Esophagus squamous epithelium (tissue), 5 donors: Measurements from ENCODE around the gene CTNNAL1. TPM values are rescaled to one million over a fixed set of nuclear protein-coding genes. Genes with fewer than 3 reads are reported as not detected.
A peak's percentile ranks its signal among the peaks of the same experiment; 100 is the strongest.
"Not testable (repeated sequence)": the region's sequence is repeated elsewhere in the genome, so short reads cannot be mapped to it uniquely, and the experiment has no call there.

ENCODE experiments used
- DNase-seq: peaks from one replicate; lab custom pipeline; 2025; lab: John Stamatoyannopoulos, UW
- H3K27ac ChIP-seq, 4 donors: fragments of 200-600 bp; sonication (generic); one replicate each; pipeline ENCODE4 v1.5.1; 2016 to 2019; ENCODE audit warnings: mild to moderate bottlenecking in 1 of 4
- H3K27me3 ChIP-seq, 4 donors: fragments of 200-600 bp; sonication (generic); 1 replicate in 3 of 4; 2 replicates in 1 of 4; pipeline versions ENCODE4 v1.5.1 to v1.6.0; 2017 to 2021; ENCODE audit warnings: antibody characterized with exemption in 1 of 4
- H3K36me3 ChIP-seq, 3 donors: fragments of 200-600 bp; sonication (generic); one replicate each; pipeline ENCODE4 v1.5.1; 2016 to 2019
- H3K4me1 ChIP-seq, 3 donors: fragments of 200-600 bp; sonication (generic); one replicate each; pipeline ENCODE4 v1.5.1; 2017 to 2019
- H3K4me3 ChIP-seq, 4 donors: fragments of 200-600 bp; sonication (generic); 1 replicate in 3 of 4; 2 replicates in 1 of 4; pipeline ENCODE4 v1.5.1; 2016 to 2019; ENCODE audit warnings: mild to moderate bottlenecking in 2 of 4, moderate library complexity in 1 of 4
- H3K9me3 ChIP-seq, 3 donors: fragments of 200-600 bp; sonication (generic); one replicate each; pipeline ENCODE4 v1.5.1; 2016 to 2019
- POLR2A ChIP-seq, 4 donors: fragments of 450-650 bp; IDR thresholded peaks; one replicate each; pipeline ENCODE4 v1.6.1; 2017; ENCODE audit warnings: antibody characterized with exemption in 4 of 4, mild to moderate bottlenecking in 4 of 4, moderate library complexity in 3 of 4
- WGBS, 2 donors: methylation state at CpG; one replicate each; pipeline ENCODE4 v1.1.5; 2018; 5-methylcytosine and 5-hydroxymethylcytosine counted together
- intact Hi-C: fragments of 100-400 bp; cut with DNase I; formaldehyde crosslinking; loops from one replicate; pipeline ENCODE4 v1.15.0; 2022
- total RNA-seq, 4 donors: library from RNA; depleted of rRNA; stranded (reverse); fragments of >200 nt; gene quantifications; one replicate each; pipeline ENCODE4 v1.1.0, GENCODE V29; 2016
- TF ChIP-seq, protein P1 (sequence below), 6 experiments: fragments of 450-650 bp in 4 of 6; fragments of 200-600 bp in 2 of 6; sonication (generic) in 2 of 6; IDR thresholded peaks; one replicate each; pipeline ENCODE4 v1.5.1; 2016 to 2019; ENCODE audit warnings: antibody characterized with exemption in 6 of 6, mild to moderate bottlenecking in 4 of 6, moderate library complexity in 4 of 6
- donor health status: DM: yes; HTN: yes; CAD: no.

The CTNNAL1 gene
- total RNA-seq, 4 donors from 2014 or later = 7.5 to 31.3 (median 15.7) TPM

DNA sequence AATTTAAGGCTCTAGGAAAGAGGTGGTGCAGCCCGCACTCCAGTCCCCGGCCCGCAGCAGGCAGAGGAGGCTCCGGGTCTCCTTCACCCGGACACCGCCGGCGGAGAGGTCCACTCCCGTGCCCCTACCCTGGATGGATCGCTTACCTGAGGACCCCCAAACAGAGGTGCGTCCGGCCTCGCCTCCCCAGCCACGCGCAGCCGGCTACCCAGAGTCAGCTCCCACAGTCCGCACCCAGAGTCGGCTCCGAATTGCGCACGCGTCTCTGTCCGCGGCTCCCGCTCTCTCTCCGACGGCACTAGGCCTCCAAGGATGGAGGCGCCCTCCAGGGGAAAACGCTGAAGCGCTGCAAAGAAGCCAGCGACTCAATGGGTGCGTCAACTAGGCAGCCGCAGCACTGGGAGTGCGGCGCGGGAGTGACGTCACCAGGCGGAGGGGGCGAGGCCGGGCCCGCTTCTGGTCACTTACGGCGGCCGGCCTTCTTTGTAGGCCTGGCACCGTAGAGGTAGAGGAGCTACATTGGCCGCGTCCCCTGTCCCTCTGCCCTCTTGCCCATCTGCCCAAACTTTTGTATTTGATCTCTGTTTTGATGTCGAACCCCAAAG is 79.5 kb downstream of the CTNNAL1 start, which contains the start of gene ELP1:
Gene ELP1 (minus strand): TSS at position 407 of the 605 bp plus-strand sequence. CDS start 2,978 bp downstream, outside the sequence.
- H3K27me3 ChIP-seq = no peaks in the 10 kb centered on the region
- TF ChIP-seq, protein P1, sequence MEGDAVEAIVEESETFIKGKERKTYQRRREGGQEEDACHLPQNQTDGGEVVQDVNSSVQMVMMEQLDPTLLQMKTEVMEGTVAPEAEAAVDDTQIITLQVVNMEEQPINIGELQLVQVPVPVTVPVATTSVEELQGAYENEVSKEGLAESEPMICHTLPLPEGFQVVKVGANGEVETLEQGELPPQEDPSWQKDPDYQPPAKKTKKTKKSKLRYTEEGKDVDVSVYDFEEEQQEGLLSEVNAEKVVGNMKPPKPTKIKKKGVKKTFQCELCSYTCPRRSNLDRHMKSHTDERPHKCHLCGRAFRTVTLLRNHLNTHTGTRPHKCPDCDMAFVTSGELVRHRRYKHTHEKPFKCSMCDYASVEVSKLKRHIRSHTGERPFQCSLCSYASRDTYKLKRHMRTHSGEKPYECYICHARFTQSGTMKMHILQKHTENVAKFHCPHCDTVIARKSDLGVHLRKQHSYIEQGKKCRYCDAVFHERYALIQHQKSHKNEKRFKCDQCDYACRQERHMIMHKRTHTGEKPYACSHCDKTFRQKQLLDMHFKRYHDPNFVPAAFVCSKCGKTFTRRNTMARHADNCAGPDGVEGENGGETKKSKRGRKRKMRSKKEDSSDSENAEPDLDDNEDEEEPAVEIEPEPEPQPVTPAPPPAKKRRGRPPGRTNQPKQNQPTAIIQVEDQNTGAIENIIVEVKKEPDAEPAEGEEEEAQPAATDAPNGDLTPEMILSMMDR (IDR thresholded peaks at IDR 0.05) = peak in 3 of 6 experiments; percentile 6 to 29 (median 11)
- peak in 3 of 4 donors; percentile 21 to 62 (median 32) for TF ChIP-seq POLR2A (IDR thresholded peaks at IDR 0.05)
- H3K27ac ChIP-seq = peak within 1 kb of the TSS; percentile 88 to 94 (median 90)
- DNase-seq = peak; percentile 53
- 0 to 5% methylated on average over 3 to 10 of the region's 48 CpGs for WGBS, 2 donors
- intact Hi-C loops = no loop called here
- no peaks in the 10 kb centered on the region for H3K9me3 ChIP-seq
- H3K36me3 ChIP-seq = peaks cover 0 to 45% (median 0%) of the 10 kb centered on the region in 3 donors
- H3K4me1 ChIP-seq = peaks cover 8 to 31% (median 21%) of the 10 kb centered on the region in 3 donors
- peak within 1 kb of the TSS; percentile 63 to 94 (median 78) for H3K4me3 ChIP-seq

DNA sequence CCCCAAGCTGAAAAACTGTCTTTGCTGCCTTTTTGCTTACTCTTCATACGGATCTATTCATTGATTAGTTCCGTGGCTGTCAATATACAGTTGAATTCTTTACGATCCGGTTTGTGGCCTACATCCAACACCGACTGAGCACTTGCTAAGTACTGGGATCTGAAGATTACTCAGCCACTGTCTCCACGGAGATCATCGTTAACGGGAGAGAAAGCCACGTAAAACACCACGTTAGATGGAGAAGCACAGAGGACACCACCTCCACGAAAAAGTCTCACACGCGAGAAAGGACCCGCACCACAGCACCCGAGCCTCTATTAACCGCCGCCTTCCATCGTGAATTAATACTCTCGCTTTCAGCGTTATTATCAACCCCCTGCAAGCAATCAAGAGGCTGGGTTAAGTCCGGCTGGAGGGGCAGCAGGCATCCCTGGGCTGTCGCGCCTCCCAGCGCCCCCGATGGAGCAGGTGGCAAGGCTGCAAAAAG is 80.0 kb downstream of the CTNNAL1 start:
- H3K27ac ChIP-seq = peak overlapping the region; percentile 88 to 94 (median 90)
- no peak for DNase-seq
- TF ChIP-seq, protein P1 (IDR thresholded peaks at IDR 0.05) = no peak
- TF ChIP-seq POLR2A (IDR thresholded peaks at IDR 0.05) = no peak
- H3K4me3 ChIP-seq = peak overlapping the region; percentile 63 to 94 (median 78)
- intact Hi-C loops = no loop called here
- peaks cover 0 to 45% (median 1%) of the 10 kb centered on the region in 3 donors for H3K36me3 ChIP-seq
- WGBS, 2 donors = 1% methylated on average over 15 to 20 of the region's 25 CpGs
- no peaks in the 10 kb centered on the region for H3K9me3 ChIP-seq
- no peaks in the 10 kb centered on the region for H3K27me3 ChIP-seq
- peaks cover 8 to 31% (median 21%) of the 10 kb centered on the region in 3 donors for H3K4me1 ChIP-seq

DNA sequence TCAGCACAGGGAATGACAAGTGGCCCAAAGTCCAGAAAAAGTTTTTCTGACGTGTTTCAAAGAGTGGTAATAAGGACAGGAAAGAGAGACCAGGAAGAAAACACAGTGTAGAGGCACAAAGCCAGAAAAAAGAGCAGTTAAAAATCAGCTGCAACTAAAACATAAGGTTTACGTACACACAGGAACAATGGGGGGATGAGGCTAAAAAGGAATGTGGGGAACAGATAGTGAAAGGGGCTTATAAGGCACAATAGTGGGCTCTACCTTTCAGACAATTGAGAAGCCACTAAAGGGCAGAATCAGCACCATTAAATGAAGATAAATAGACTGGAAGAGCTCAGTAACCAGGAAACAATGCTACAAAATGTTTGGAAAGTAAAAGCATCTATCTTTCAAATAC is 84.9 kb downstream of the CTNNAL1 start:
- no peak overlapping the region for H3K27ac ChIP-seq
- WGBS, 2 donors = 86 to 87% methylated on average over 2 of the region's 2 CpGs
- no peak for DNase-seq
- intact Hi-C loops = no loop called here
- no peak overlapping the region for H3K4me3 ChIP-seq
- no peak for TF ChIP-seq POLR2A (IDR thresholded peaks at IDR 0.05)
- TF ChIP-seq, protein P1 (IDR thresholded peaks at IDR 0.05) = no peak
- H3K4me1 ChIP-seq = peaks cover 8 to 17% (median 12%) of the 10 kb centered on the region in 3 donors
- no peaks in the 10 kb centered on the region for H3K9me3 ChIP-seq
- H3K36me3 ChIP-seq = peaks cover 5 to 76% (median 10%) of the 10 kb centered on the region in 3 donors
- H3K27me3 ChIP-seq = no peaks in the 10 kb centered on the region

DNA sequence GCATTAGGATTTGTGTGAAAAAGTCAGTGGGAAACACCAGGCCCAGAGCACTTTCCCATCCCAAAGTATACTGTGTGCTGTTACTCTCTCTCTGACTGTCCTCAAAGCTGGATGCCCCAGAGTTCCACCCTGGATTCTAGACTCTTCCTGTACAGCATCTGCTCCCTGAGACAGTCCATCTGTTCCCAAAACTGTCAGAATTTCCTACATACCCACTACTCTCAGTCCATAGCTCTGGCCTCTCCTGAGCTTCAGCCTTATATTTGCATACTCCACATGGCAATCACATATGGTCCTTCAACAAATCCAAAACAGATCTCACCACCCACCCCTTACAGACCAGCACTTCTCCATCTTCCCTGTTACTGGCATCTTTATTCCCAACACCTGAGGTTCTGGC is 88.8 kb downstream of the CTNNAL1 start:
- H3K27me3 ChIP-seq = no peaks in the 10 kb centered on the region
- intact Hi-C loops = no loop called here
- H3K4me1 ChIP-seq = no peaks in the 10 kb centered on the region
- TF ChIP-seq POLR2A (IDR thresholded peaks at IDR 0.05) = no peak
- TF ChIP-seq, protein P1 (IDR thresholded peaks at IDR 0.05) = no peak
- H3K4me3 ChIP-seq = no peak overlapping the region
- no peaks in the 10 kb centered on the region for H3K9me3 ChIP-seq
- H3K36me3 ChIP-seq = peaks cover 5 to 100% (median 23%) of the 10 kb centered on the region in 3 donors
- DNase-seq = no peak
- H3K27ac ChIP-seq = no peak overlapping the region

DNA sequence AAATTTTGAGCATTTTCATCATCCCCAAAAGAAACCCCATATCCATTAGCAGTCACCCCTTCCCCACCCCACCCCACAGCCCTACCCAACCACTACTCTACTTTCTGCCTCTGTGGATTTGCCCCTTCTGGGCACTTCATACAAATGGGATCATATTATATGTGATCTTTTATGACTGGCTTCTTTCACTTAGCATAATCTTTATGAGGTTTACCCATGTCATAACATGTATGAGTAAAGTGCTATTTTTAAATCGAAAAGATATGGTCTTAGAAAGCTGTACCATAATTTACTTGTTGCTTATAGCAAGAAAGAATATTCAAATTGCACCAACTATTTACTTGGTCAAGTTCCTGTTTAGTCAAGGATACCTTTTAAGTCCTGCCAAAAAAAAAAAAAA is 92.1 kb downstream of the CTNNAL1 start:
- peaks cover 5 to 100% (median 28%) of the 10 kb centered on the region in 3 donors for H3K36me3 ChIP-seq
- WGBS, 2 donors = 89 to 94% methylated on average over 1 of the region's 1 CpG
- intact Hi-C loops = no loop called here

GRCh38 chr9:108920401-108920800 is 92.9 kb downstream of the CTNNAL1 start:
- H3K27me3 ChIP-seq, H3K4me3 ChIP-seq, H3K9me3 ChIP-seq, intact Hi-C loops, H3K4me1 ChIP-seq, DNase-seq, H3K27ac ChIP-seq: not testable (repeated sequence)
- WGBS, 2 donors = 91 to 100% methylated on average over 1 of the region's 1 CpG
- peaks cover 0 to 100% (median 30%) of the 10 kb centered on the region in 3 donors for H3K36me3 ChIP-seq

More for the DNA sequence above, 92.1 kb downstream of the CTNNAL1 start:
- TF ChIP-seq, protein P1 (IDR thresholded peaks at IDR 0.05) = no peak
- no peak for TF ChIP-seq POLR2A (IDR thresholded peaks at IDR 0.05)
- Histone ChIP-seq H3K9me3 (no peaks in the 10 kb centered on the region), H3K4me3 (no peak overlapping the region), H3K4me1 (no peaks in the 10 kb centered on the region), H3K27ac (no peak overlapping the region), H3K27me3 (no peaks in the 10 kb centered on the region)
- no peak for DNase-seq
